SK-N-MC (cell line): Measurements from ENCODE around the gene CPLX4.

Experiments used
- EZH2 ChIP-seq: fragments of 200-600 bp; sonication (generic); IDR thresholded peaks from one replicate; pipeline ENCODE4 v1.6.1; 2017; ENCODE audit warnings: antibody characterized with exemption
- POLR2AphosphoS5 ChIP-seq: IDR thresholded peaks from 2 replicates; pipeline ENCODE4 v1.6.1; 2012; ENCODE audit warnings: mild to moderate bottlenecking, low read depth, low read length, borderline replicate concordance

GRCh38 chr18:59323931-59324622 lies 5.6 kb upstream of the CPLX4 start:
- no peak for TF ChIP-seq POLR2AphosphoS5
- no peak for TF ChIP-seq EZH2
